GM19468 (cell line): Measurements from ENCODE around the gene RGPD3.
"Not testable (repeated sequence)": the region's sequence is repeated elsewhere in the genome, so short reads cannot be mapped to it uniquely, and the experiment has no call there.

Experiments used
- ATAC-seq: cut with Tn5 transposase; IDR thresholded peaks from one replicate; pipeline ENCODE4 v1.9.1; 2021; ENCODE audit warnings: mild to moderate bottlenecking, moderate library complexity, moderate number of reproducible peaks; ENCODE audit not compliant: unreplicated experiment; ENCODE audit errors: extremely low read depth

Gene RGPD3

GRCh38 chr2:106468107-106468506, at the start of gene RGPD3:
TSS of gene RGPD3 (minus strand) at chr2:106468413. CDS start at chr2:106468288, 125 bp downstream.
- ATAC-seq, result not testable (repeated sequence)

- ATAC-seq, result no peak
Observed at GRCh38 chr2:106517329-106517728, 49.1 kb upstream of the RGPD3 start.

- ATAC-seq, result no peak
Observed at GRCh38 chr2:106516864-106517263, 48.7 kb upstream of the RGPD3 start.

GRCh38 chr2:106516436-106516835, 48.2 kb upstream of the RGPD3 start:
- no peak for ATAC-seq

GRCh38 chr2:106514827-106515226, 46.6 kb upstream of the RGPD3 start:
- ATAC-seq, result not testable (repeated sequence)

GRCh38 chr2:106513391-106513790, 45.2 kb upstream of the RGPD3 start:
- not testable (repeated sequence) for ATAC-seq

- ATAC-seq, result not testable (repeated sequence)
Observed at GRCh38 chr2:106511934-106512333, 43.7 kb upstream of the RGPD3 start.

GRCh38 chr2:106511476-106511901, 43.3 kb upstream of the RGPD3 start:
- not testable (repeated sequence) for ATAC-seq

GRCh38 chr2:106510791-106511190, 42.6 kb upstream of the RGPD3 start:
- ATAC-seq, result not testable (repeated sequence)

- not testable (repeated sequence) for ATAC-seq
Observed at GRCh38 chr2:106509374-106509770, 41.2 kb upstream of the RGPD3 start.

GRCh38 chr2:106508660-106509373, 40.6 kb upstream of the RGPD3 start:
- ATAC-seq, result not testable (repeated sequence)

GRCh38 chr2:106506002-106506687, 37.9 kb upstream of the RGPD3 start:
- ATAC-seq, result not testable (repeated sequence)

GRCh38 chr2:106504787-106505186, 36.6 kb upstream of the RGPD3 start:
- ATAC-seq, result not testable (repeated sequence)

GRCh38 chr2:106504192-106504591, 36.0 kb upstream of the RGPD3 start:
- not testable (repeated sequence) for ATAC-seq

GRCh38 chr2:106502351-106502750, 34.1 kb upstream of the RGPD3 start:
- not testable (repeated sequence) for ATAC-seq

GRCh38 chr2:106500350-106500749, 32.1 kb upstream of the RGPD3 start:
- ATAC-seq, result not testable (repeated sequence)

- not testable (repeated sequence) for ATAC-seq
Observed at GRCh38 chr2:106498549-106498948, 30.3 kb upstream of the RGPD3 start.

- ATAC-seq, result not testable (repeated sequence)
Observed at GRCh38 chr2:106492913-106493312, 24.7 kb upstream of the RGPD3 start.

- not testable (repeated sequence) for ATAC-seq
Observed at GRCh38 chr2:106492399-106492798, 24.2 kb upstream of the RGPD3 start.

GRCh38 chr2:106489701-106490100, 21.5 kb upstream of the RGPD3 start:
- ATAC-seq, result not testable (repeated sequence)
